GM19468 (cell line): ENCODE data around the gene GADD45G.

Experiments
- ATAC-seq: cut with Tn5 transposase; IDR thresholded peaks from one replicate; pipeline ENCODE4 v1.9.1; 2021; ENCODE audit warnings: mild to moderate bottlenecking, moderate library complexity, moderate number of reproducible peaks; ENCODE audit not compliant: unreplicated experiment; ENCODE audit errors: extremely low read depth

The GADD45G gene

DNA sequence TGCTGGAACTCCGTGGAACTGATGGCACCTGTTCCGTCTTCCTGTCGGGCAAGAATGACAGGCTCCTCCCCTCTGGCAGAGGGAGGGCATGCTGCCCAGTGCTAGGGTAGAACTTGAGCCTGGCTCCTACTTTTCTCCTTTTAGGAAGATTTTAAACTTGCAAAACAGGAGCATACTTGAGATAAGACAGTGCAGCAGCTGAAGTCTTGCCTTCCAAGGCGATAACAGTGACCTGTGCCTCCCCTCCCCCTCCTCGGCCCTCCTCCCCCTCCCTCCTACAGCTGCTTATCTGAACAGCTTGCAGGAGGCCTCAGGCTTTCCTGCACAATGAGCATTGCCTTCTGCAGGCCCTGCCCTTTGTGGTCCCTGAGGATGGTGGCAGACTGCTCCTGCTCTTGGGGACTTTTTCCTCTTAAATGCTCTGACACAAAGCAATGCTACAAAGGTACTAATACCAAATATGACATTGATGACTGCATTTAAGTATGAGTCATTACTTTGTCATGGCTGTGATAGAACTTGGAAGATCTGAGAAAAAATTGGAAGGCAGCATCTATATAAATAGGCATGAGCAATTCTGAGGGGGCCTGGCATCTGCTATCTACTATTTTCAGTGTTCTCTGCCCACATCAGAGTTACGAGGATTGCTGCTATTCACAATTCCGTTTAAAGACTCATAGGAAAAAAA lies 2.0 kb downstream of the GADD45G start:
- ATAC-seq: no peak

DNA sequence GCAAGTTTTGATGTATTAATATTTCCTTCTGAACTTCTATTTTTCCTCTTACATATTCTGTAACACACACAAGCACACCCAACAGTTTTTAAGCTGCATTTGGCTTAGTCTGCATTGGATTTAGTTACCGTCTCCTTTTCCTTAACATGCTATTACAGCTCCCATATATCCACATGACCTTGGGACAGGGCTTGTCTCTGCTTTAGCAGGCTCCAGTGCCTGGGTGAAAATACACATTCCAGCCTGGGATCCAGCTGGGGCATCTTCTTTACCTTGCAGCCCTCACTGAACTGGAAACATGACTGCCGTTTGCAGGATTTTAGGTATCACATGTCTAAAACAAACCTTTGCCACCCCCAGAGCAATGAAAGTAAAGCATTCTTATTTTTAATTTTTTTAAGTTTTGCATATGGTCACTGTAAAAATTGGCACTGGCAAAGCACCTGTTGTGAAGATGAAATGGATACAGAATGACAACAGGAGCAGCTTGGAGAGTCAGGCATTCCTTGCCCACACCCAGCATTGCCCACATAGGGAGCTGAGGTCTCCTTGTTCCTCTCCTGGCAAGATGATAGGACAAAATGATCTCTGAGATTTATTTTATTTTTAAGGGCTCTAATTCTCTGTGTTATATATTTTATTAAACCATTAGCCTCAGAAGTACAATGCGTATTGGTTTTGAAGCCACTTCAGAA lies 4.0 kb downstream of the GADD45G start:
- ATAC-seq: no peak

DNA sequence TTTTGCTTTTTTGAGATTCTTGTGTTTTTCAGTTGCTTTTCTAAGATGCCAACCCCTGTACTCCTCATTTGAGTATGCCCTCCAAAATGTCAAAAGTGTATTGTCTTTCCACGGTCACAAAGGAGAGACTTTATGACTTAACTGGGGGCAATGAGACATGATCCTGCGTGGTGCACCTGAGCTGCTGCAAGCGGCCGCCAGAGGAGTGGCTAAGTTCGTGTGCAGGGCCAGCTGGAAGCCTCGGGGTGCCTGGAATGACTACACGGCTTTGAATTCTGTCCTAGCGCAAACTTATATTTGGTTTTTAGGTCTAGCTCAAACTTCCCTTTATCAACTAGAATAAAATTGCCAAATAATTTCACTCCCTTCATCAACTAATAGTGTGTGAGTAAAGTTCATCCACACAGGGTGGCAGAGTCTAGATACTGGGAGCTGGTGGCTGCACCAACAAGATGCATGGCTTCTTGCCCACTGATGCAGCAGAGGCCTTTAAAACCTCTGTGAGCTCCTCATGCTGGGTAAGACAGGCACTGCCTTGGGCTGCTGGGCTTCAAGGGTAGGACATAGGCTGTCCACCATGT lies 4.7 kb downstream of the GADD45G start:
- ATAC-seq: no peak

DNA sequence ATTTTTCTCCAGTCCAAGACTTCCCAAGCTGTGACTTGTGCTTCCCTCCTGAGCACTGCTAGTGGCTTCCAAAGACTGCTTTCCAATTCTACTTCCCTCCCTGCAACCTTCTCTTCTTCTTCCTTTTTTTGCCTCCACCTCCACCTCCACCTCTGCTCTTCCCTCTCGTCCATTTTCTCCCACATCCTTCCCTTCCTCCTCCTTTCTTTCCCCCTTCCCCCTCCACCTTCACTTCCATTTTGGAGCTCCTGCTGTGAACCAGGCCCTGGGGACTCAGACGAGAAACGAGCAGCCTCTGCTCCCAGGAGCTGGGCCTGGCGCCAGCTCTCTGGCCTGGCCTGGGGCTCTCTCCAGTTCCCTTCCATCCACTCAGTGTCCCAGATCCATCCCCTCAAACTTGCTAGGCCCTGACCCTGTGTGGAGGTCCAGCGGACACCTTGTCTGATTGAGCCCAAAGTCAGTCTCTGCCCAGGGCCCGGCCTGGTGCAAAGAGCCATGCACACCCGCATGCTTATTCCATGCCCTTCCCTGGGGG lies 5.6 kb downstream of the GADD45G start:
- no peak for ATAC-seq

DNA sequence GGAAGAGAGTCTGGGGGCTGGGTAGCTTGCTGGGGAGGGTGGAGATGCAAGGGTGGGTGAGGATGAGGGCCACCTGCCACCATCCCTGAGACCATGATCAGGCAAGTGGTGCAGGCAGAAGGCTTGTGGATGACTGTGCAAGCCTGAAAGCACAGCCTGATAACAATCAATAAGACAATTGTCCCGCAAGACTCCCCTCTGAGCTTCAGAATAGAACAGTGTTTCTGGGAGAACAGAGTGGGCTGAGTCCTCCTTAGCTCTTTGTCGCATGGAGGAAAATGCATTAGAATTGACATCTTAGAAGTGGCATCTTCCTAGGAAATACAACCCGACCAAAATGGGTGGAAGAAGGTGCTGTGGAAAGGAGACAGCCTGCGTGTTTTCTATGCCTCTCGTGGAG lies 6.6 kb downstream of the GADD45G start:
- ATAC-seq: no peak

DNA sequence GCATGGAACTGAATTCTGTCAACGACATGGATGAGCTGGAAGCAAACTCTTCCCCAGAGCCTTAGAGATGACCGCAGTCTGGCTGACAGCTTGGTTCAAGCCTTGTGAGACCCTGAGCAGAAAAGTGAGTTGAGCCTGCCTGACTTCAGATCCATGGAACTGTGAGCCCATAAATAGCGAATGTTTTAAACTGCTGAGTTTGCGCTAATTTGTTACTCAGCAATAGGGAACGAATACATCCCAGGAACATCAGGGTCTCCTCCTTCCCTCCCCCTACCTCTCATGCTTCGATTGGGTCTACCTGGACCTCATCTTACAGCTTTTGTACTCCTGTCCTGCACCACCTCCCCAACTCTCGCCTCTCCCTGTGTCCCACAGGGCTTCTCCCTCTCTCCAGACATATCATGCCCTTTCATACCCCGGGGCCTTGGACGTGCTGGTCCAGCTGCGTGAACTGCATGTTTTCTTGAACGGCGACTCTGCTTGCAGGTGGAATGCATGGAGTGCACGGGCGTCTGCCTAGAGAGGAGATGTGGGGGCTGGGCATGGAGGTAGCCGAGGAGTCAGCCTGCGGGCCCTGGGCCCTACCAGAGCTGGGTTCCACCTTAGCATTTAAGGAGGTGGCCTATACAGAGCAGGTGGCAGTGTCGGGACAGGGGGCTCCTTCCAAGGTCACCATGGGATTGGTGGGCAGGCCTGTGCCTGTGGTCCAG lies 7.9 kb downstream of the GADD45G start:
- no peak for ATAC-seq

DNA sequence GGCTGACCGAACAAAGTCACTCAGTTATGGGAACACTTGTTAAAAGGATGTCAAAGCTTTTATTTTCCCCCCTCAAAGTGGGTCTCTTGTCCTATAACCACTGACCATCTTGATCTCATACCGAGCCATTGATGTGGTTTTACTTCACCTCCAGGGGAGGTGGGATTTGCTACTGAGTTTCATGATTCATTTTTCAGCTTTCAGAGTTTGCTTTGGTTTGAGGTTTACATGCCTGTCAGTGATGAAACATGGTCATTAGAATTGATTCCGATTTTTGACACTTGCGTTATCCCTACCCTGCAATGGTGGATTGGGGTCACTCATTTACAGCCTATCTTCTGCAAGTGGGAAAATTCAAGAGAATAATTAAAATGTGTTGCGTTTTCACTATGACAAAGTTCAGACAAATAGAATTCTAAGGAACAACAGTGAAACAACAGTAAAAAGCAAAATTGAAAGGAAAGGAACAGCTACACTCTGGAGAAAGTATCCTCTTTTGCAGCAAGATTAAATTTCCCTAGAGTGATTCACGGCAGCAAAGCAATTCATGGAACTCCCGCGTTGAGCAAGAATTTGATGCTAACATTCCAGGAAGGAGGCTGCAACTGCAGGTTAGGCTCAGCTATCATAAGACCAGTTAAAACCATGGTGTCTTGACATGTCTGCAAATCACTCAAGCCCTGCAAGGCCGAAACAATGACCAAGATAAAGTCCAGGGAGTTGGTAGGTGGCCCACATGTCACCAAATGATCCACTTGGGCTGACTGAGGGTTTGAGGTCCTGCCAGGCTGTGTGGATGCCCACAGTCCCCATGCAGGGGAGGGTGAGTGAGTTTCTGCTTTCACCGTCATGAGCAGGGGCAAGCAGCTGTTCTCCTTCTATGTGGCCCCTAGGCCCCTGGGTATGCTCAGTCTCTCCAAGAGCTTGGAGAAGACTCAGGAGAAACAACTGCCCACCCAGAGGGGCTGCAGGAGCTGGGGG lies 9.4 kb downstream of the GADD45G start:
- no peak for ATAC-seq

DNA sequence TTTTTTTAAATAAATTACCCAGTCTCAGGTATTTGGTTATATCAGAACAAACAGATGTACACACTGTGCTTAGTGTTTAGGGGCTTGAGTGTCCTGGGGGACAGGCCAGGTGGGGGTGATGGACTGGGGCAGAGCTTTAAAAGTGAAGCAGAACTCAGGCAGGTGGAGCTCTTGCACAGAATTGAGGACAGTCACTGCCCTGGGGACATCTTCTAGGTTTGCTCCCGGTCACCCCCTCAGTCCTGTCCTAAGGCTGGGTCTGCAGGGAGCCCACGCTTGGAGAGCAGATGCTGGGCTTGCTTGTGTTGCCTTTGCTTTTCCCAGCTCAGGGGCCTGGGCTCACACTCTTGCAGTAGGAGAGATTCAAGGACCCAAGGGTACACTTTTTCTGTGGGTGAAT lies 10.8 kb downstream of the GADD45G start:
- no peak for ATAC-seq

DNA sequence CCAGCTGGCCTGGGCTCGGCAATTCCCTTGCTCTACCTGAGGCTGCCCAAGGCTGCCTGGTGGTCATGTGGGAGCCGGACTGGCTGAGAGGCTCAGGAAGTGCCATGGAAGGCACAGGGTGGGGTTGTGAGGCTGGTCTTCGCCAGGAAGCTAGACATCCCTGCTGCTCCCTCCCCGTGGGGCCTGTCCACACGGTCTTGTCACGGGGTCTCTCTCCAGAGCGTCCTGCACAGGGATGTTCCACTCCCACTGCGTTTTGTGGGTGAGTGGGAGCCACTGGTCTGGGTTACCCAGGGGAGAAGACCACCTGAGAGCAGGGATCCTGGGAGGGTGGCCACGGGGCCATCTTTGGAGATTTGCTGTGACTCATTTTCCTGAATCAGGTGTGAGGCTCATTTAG lies 11.6 kb downstream of the GADD45G start:
- no peak for ATAC-seq

DNA sequence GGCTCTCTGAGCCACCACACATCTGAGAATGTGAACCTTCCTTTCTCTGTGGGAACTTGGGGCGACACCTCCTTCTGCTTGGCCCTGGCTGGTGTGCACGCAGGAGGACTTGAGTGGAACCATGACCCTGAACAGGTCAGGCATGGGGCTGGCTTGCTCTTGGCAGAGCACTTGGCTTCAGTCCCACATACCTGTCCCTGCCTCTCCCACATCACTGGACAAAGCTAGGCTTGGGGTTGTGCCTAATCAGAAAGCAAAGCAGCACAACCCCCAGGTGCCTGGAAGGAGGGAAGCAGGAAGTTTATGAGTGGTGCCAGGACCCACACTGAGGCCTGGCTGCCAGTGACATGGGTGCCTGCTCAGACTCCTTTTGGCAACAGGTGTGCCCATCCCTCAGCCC lies 13.2 kb downstream of the GADD45G start:
- no peak for ATAC-seq

DNA sequence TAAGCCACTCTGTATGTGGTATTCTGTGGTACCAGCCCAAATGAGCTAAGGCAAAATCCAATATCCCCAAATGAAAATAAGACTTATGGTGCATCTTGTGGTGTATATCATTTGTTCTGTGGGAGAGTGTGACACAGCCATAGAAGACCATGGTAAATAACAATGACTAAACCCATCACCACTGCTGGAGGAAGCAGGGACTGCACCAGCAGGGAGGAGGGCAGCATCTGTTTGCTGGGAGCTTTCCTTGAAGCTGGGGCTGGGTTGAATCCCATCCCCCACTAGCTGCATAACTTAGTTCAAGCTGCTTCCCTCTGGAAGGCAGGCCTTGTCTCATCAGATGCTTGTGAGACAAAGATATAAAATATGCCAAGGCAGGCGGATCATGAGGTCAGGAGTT lies 14.2 kb downstream of the GADD45G start:
- ATAC-seq: no peak

DNA sequence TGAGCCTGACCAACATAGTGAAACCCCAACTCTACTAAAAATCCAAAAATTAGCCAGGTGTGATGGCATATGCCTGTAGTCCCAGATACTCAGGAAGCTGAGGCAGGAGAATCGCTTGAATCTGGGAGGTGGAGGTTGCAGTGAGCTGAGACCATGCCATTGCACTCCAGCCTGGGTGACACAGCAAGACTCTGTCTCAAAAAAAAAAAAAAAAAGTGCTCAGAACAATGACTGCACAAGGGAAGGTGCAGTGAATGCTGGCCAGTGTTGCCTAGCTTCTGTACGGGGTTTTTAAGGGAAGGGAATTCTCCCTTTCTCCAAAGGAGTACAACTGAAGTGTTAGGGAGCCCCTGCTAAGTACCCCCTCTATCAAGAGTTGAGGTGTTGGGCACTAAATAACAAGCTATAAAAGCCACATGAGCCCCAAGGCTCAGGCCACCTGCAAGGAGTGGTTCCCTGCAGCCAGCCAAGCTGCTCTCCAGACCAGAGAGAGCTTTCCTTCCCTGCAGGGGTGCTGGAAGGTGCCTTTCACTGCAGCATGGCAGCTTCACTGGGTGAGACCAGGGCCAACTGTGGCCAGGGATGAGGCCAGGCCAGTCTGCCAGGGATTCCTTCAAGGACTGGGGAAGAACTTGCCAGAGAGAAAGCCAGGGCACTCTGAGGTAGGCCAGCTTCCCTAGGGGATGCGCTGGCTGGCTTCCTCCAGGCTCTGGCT lies 14.8 kb downstream of the GADD45G start:
- no peak for ATAC-seq

DNA sequence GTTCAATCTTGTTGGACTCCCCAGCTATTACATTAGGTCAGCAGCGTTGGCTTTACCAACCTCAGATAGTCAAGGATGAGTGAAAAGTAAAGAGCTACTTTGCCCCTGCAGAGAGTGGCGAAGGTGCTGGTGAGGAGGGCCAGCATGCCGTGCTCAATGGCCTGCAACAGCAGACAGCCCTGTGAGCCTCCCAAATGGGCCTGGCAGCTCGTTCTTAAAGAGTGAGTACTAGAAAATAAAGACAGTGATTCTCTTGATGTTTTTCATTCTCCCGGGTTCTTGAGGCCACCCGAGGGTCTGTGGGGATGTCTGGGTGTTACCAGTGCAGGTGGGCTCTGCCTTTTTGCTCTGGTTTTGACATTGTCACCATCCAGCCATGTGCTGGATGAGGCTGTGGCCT lies 16.2 kb downstream of the GADD45G start:
- no peak for ATAC-seq

DNA sequence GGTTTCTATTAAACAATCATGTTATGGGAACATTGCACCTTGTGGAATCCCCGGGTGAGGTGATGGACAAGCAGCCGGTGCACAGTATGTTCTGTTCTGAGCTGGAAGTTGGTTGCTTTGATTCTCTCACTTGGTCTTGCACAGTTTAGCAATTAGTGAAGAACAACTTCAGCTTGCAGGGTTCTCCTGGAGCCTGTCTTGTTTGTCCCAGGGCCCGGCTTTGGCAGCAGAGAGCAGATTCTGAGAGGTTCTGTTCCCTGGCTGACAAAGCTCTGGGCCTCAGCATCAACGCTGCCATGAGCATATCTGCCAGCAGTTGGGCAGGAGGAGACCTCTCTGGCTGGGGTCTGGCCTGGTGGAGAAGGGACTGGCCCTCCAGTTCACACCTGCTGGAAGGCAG lies 16.9 kb downstream of the GADD45G start:
- ATAC-seq: no peak

DNA sequence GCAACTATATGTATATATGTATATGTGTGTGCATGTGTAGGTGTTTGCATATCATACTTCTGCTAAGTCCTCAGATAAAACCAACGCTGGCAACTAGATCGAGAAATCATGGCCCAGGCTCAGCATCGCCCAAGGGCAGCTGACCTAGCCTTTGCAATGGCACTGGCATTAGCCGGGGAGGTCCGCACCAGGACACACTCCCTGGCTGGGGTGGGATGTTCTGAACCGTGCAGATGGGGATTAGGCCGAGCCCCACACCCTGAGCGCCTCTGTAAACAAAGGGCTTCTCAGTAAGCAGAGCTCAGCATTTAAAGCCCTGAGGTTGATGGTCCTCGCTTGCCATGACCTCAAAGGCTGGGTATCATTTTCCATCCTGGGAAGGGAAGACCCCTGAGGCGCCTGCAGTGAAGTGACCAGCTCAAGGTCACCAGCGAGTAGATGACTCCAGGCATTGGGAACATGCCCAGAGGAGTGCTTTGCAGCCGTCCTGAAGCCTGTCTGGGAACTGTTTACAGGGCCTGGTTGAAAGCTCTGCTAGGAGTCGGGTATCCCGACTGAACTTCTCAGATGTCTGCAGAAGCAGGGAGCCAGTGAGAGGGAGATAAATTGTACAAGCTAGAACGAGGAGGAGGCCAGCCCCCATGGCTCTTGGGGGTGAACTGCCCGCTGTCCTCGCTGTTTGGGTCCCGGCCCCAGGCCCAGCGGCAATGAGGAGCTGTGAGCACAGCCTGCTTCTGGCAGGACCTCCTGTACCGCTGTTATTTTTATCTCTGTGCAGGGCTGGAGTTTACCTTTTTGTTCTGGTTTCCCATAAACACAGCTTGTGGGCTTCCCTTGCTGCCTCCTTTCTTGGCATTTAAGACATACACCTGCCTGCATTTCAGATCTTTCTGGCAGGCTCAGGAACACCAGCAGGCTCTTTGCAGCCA lies 18.4 kb downstream of the GADD45G start:
- ATAC-seq: no peak

DNA sequence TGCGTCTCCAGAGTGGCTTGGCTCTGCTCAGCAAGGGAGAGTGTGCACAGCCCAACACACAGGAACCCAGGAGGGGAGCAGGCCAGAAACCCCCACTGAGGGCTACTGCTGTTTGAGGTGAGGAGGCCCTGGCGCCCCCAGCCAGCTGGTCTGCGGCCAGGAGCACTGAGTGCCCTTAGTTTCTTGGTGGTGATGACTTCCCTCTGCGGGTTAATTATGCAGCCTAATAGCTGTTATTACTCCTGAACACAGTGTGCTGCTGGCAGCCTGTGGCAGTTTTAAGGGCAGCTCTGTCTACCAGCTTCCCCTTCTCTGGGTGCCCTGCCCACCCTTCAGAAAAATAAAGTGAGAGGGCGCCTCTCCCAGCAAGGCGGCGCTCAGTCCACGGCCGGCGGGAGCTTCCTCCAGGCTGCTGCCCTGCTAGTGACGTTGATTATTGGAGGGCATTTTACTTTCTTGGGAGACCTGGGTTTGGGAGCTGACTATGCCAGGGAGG lies 19.2 kb downstream of the GADD45G start:
- ATAC-seq: no peak

DNA sequence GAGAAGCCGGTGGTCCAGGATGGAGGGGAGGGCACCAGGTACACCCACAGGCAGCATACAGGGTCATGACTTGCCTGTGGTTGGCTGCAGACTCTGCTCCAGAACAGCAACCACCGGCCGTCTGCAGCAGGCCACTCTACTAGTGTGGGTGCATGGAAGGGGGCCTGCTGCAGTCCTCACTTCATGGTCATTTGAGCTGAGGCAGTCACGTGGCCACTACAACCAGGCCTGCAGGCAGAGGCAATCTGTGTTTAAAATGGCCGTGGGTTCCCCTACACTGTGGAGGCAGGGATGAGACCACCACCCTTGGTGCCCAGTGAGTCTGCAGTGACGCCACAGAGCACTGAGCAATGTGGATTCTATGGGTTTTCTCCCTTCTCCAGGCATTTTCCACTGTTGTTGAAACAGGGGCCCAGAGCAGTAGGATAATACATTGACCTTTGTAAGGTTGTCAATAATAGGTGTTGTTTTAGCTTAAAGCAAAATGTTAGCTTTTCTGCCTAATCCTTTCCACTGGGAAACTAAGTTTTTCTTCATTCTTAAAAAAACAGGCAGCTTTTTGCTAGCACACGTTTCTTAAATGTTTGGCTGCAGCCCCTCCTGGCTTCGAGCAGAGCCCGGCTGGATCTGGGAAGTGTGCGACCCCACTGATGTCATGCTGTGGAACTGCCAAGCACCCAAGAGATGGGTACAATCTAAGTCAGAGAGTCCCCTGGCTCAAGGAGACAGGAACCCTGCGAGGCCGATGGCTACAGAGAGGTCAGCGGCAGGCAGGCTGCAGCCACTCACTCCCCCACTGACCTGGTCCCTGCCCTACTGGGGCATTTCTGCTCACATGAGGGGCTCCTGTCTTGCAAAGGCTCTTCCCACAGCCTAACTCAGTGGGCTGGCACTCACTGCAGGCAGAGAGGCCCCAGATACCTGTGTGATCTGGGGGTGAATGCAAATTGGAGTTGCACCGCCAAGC lies 21.2 kb downstream of the GADD45G start:
- ATAC-seq: no peak
